Keratinocyte (primary cell): Measurements from ENCODE around the gene FASN. TPM values are rescaled to one million over a fixed set of nuclear protein-coding genes. Genes with fewer than 3 reads are reported as not detected.

Experiments
- DNase-seq: peaks from one replicate; pipeline ENCODE4 v3.0.0-alpha.2; 2011; ENCODE audit warnings: low read depth, missing footprints, low spot score
- FAIRE-seq: peaks from 2 replicates; lab custom pipeline; 2011; peaks lifted over from hg19 to GRCh38; lab: Jason Lieb, UNC
- H2AFZ ChIP-seq: 2 replicates; pipeline ENCODE4 v1.6.0; 2012; ENCODE audit warnings: low read length, control low read depth, inconsistent platforms; ENCODE audit not compliant: control insufficient read depth
- H3K27ac ChIP-seq: 2 replicates; pipeline ENCODE4 v1.5.1; 2011; ENCODE audit warnings: low read length; ENCODE audit not compliant: control insufficient read depth, insufficient read depth
- H3K27me3 ChIP-seq: 3 replicates; pipeline ENCODE4 v1.6.0; 2011; ENCODE audit warnings: low read length; ENCODE audit not compliant: control insufficient read depth, insufficient read depth; ENCODE audit errors: extremely low read depth
- H3K36me3 ChIP-seq, 2 experiments: 2 replicates in 1 of 2; 3 replicates in 1 of 2; pipeline ENCODE4 v1.5.1; 2011; ENCODE audit warnings: low read length in 2 of 2, mild to moderate bottlenecking in 1 of 2; ENCODE audit not compliant: control insufficient read depth in 2 of 2, insufficient read depth in 2 of 2; ENCODE audit errors: extremely low read depth in 1 of 2
- H3K4me1 ChIP-seq: 3 replicates; pipeline ENCODE4 v1.5.1; 2011; ENCODE audit warnings: low read length; ENCODE audit not compliant: control insufficient read depth, insufficient read depth; ENCODE audit errors: extremely low read depth
- H3K4me2 ChIP-seq: 3 replicates; pipeline ENCODE4 v1.6.0; 2011; ENCODE audit warnings: low read depth, low read length; ENCODE audit not compliant: control insufficient read depth, insufficient read depth; ENCODE audit errors: extremely low read depth
- H3K4me3 ChIP-seq, 3 experiments: fragments of 200-600 bp in 1 of 3; sonication (generic) in 1 of 3; 2 replicates in 2 of 3; 3 replicates in 1 of 3; pipeline ENCODE4 v1.5.1; 2011 to 2016; ENCODE audit warnings: low read length in 3 of 3, mild to moderate bottlenecking in 3 of 3, control low read depth in 2 of 3, inconsistent platforms in 1 of 3, low read depth in 1 of 3, mixed read lengths in 1 of 3, mixed run types in 1 of 3, moderate library complexity in 1 of 3; ENCODE audit not compliant: control insufficient read depth in 2 of 3, insufficient read depth in 2 of 3; ENCODE audit errors: extremely low read depth in 1 of 3
- H3K79me2 ChIP-seq: 2 replicates; pipeline ENCODE4 v1.6.0; 2012; ENCODE audit warnings: low read length; ENCODE audit not compliant: control insufficient read depth, insufficient read depth
- H3K9ac ChIP-seq: 3 replicates; pipeline ENCODE4 v1.6.0; 2011; ENCODE audit warnings: low read length; ENCODE audit not compliant: control insufficient read depth, insufficient read depth; ENCODE audit errors: extremely low read depth
- H3K9me1 ChIP-seq: 3 replicates; pipeline ENCODE4 v1.6.0; 2011; ENCODE audit warnings: low read length; ENCODE audit not compliant: control insufficient read depth, insufficient read depth; ENCODE audit errors: extremely low read depth
- H3K9me3 ChIP-seq: 2 replicates; pipeline ENCODE4 v1.5.1; 2012; ENCODE audit warnings: low read depth, low read length; ENCODE audit not compliant: control insufficient read depth
- H4K20me1 ChIP-seq: 3 replicates; pipeline ENCODE4 v1.6.0; 2011; ENCODE audit warnings: low read length; ENCODE audit not compliant: control insufficient read depth, insufficient read depth; ENCODE audit errors: extremely low read depth
- CTCF ChIP-seq, 3 experiments: IDR thresholded peaks in 1 of 3; conservative IDR thresholded peaks in 1 of 3; optimal IDR thresholded peaks in 1 of 3; 2 replicates in 2 of 3; 3 replicates in 1 of 3; pipeline versions ENCODE3 to v1.5.1; 2011; ENCODE audit warnings: low read length in 3 of 3, mild to moderate bottlenecking in 3 of 3, moderate library complexity in 2 of 3, control low read depth in 1 of 3, inconsistent platforms in 1 of 3; ENCODE audit not compliant: insufficient read depth in 2 of 3; ENCODE audit errors: extremely low read depth in 1 of 3
- EZH2 ChIP-seq: IDR thresholded peaks from one replicate; pipeline ENCODE4 v1.6.1; 2012; ENCODE audit warnings: inconsistent platforms, mild to moderate bottlenecking, low read length, moderate library complexity
- dilution Hi-C: fragments of 300-500 bp; cut with MboI; formaldehyde crosslinking; loops from one replicate; pipeline ENCODE4 v1.7.0; 2020; ENCODE audit warnings: low sequenced_read_pairs; ENCODE audit not compliant: extremely low pct_ligation_motif_present
- polyA plus RNA-seq, 5 experiments: library from polyadenylated mRNA; depleted of rRNA in 3 of 5; stranded (reverse) in 3 of 5; stranded (forward) in 1 of 5; unstranded in 1 of 5; fragments of >200 nt; gene quantifications; 1 replicate in 1 of 5; 2 replicates in 3 of 5; 3 replicates in 1 of 5; pipeline versions ENCODE4 v1.2.1 to v1.2.3, GENCODE V29; 2011 to 2012; ENCODE audit warnings: missing spikeins in 2 of 5, low read depth in 1 of 5, low replicate concordance in 1 of 5

FASN gene
- polyA plus RNA-seq, 1 donor (not counting 4 experiments of a cell fraction or from before 2014, with no cell fraction given): 44.7 TPM

DNA sequence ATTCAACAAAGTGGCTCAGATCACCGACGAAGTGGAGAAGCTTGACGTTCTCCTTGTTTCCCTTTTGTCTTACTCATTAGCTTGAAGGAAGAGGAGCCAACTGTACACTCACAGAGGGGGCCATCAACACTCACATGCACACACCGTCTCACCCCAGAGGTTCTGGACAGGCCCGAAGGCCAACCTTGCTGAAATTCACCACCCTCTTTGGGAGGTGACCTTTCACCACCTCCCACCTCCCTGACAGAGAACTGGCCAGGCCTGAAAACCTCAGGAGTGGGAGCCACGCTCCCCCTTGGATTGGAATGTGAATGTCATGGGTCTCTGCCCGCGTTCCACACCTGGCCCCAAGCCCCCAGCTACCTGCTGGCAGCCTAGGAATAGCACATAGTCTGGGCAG, 62.5 kb downstream of the FASN start:
- no peak for FAIRE-seq
- Histone ChIP-seq H3K9me1 (no peaks in the 10 kb centered on the region), H3K27ac (no peak overlapping the region), H3K79me2 (no peaks in the 10 kb centered on the region), H2AFZ (no peak overlapping the region), H3K9me3 (no peaks in the 10 kb centered on the region), H3K4me1 (peaks cover 22% of the 10 kb centered on the region), H3K27me3 (no peaks in the 10 kb centered on the region), H4K20me1 (no peaks in the 10 kb centered on the region), H3K36me3 (peaks cover 1 to 4% of the 10 kb centered on the region in 2 experiments), H3K4me2 (no peak overlapping the region), H3K9ac (no peak overlapping the region), H3K4me3 (no peak overlapping the region)
- no peak for TF ChIP-seq EZH2
- dilution Hi-C loops: no loop called here
- no peak for DNase-seq

DNA sequence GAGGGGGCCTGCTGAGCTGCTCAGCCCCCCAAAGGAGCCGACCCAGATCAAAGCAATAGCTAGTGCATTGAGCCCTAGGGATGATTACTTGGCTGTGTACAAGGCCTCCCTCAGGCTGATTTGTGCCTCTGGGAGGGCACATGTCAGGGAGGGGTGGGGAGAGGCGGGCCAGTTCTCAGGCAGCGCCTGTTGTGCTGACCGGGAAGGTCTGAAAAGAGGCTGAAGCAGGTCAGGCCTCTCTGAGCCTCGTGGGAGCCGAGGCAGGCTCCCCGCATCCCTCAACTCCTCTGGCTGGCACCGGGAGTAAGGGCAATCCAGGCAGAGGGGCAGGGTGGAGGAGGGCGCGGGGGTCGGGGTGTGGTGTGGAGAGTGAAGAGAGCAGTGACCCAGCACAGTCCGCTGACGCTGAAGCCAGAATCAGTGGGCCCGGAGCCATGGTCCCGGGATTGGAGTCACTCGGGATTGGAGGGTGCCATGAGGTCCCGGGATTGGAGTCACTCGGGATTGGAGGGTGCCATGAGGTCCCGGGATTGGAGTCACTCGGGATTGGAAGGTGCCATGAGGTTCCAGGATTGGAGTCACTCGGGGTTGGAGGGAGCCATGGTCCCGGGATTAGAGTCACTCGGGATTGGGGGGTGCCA, 63.5 kb downstream of the FASN start:
- peaks cover 1 to 4% of the 10 kb centered on the region in 2 experiments for H3K36me3 ChIP-seq
- H3K79me2 ChIP-seq: no peaks in the 10 kb centered on the region
- H3K27me3 ChIP-seq: no peaks in the 10 kb centered on the region
- H2AFZ ChIP-seq: no peak overlapping the region
- TF ChIP-seq EZH2 (no peak), CTCF (optimal IDR thresholded peaks at IDR 0.05 in 1 of 3, IDR thresholded peaks at IDR 0.05 in 1 of 3, conservative IDR thresholded peaks at IDR 0.05 in 1 of 3; ENCODE audit: extremely low read depth in 1 of 3, insufficient read depth in 2 of 3, low read length in 3 of 3) (no peak)
- H3K4me2 ChIP-seq: no peak overlapping the region
- dilution Hi-C loops: no loop called here
- H4K20me1 ChIP-seq: peaks cover 3% of the 10 kb centered on the region
- no peaks in the 10 kb centered on the region for H3K9me1 ChIP-seq
- no peak overlapping the region for H3K9ac ChIP-seq
- H3K4me1 ChIP-seq: peaks cover 24% of the 10 kb centered on the region
- no peaks in the 10 kb centered on the region for H3K9me3 ChIP-seq
- DNase-seq (no peak), FAIRE-seq (no peak)
- no peak overlapping the region for H3K27ac ChIP-seq
- no peak overlapping the region for H3K4me3 ChIP-seq
